ENCODE measurements around the gene ZNF207.

Gene ZNF207

GRCh38 chr17:32331243-32332040 is 18.5 kb upstream of the ZNF207 start:
- TF ChIP-seq ZNF8 (CRISPR knock-in tag; IDR thresholded peaks at IDR 0.05), result no peak
- no peak for TF ChIP-seq CREB5 (CRISPR knock-in tag; IDR thresholded peaks at IDR 0.05; ENCODE audit: low read depth)
- TF ChIP-seq PATZ1 (CRISPR knock-in tag; IDR thresholded peaks at IDR 0.05; ENCODE audit: borderline replicate concordance), result no peak
- no peak for TF ChIP-seq ZC3H10 (CRISPR knock-in tag; IDR thresholded peaks at IDR 0.05)
- no peak for TF ChIP-seq TSHZ2 (CRISPR knock-in tag; IDR thresholded peaks at IDR 0.05)
- no peak for TF ChIP-seq ZFP30 (CRISPR knock-in tag; IDR thresholded peaks at IDR 0.05)
- TF ChIP-seq ESRRG (CRISPR knock-in tag; IDR thresholded peaks at IDR 0.05), result no peak
- TF ChIP-seq ISL1 (CRISPR knock-in tag; IDR thresholded peaks at IDR 0.05), result no peak
- no peak for TF ChIP-seq POU6F1 (CRISPR knock-in tag; IDR thresholded peaks at IDR 0.05; ENCODE audit: borderline replicate concordance, low read depth)
- no peak for TF ChIP-seq OSR1 (CRISPR knock-in tag; IDR thresholded peaks at IDR 0.05)
- TF ChIP-seq ZFP3 (CRISPR knock-in tag; IDR thresholded peaks at IDR 0.05), result no peak
- no peak for TF ChIP-seq BACH2 (CRISPR knock-in tag; IDR thresholded peaks at IDR 0.05; ENCODE audit: borderline replicate concordance)
- no peak for TF ChIP-seq ZNF70 (CRISPR knock-in tag; IDR thresholded peaks at IDR 0.05)
- no peak for ATAC-seq

DNA sequence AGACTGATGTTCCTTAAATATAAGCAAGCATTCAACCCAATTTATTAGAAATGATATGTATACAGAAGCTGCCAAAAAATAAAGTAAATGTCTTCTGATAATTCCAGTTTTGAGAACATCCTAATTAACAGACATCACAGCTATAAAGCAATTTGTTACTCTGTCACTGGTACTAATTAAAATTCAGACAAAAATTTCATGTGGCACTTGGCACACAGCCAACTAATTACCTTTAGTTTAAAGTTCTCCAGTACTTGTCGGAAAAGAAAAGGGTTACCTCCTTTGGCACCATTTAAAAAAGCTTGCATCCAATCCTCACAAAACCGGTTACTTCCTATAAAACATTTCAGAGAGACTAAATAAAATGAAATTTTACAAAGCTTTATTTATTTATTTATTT is 16.8 kb upstream of the ZNF207 start:
- no peak for TF ChIP-seq ZFP3 (CRISPR knock-in tag; IDR thresholded peaks at IDR 0.05)
- TF ChIP-seq BACH2 (CRISPR knock-in tag; IDR thresholded peaks at IDR 0.05; ENCODE audit: borderline replicate concordance), result no peak
- TF ChIP-seq ZC3H10 (CRISPR knock-in tag; IDR thresholded peaks at IDR 0.05), result no peak
- TF ChIP-seq RARB (CRISPR knock-in tag; IDR thresholded peaks at IDR 0.05), result no peak
- no peak for TF ChIP-seq ZNF565 (CRISPR knock-in tag; conservative IDR thresholded peaks at IDR 0.05; ENCODE audit: low read depth)
- TF ChIP-seq ZFP30 (CRISPR knock-in tag; IDR thresholded peaks at IDR 0.05), result no peak
- no peak for TF ChIP-seq PATZ1 (CRISPR knock-in tag; IDR thresholded peaks at IDR 0.05; ENCODE audit: borderline replicate concordance)
- no peak for ATAC-seq

- peak; percentile 25; the same call in 2 of the 3 replicates for ATAC-seq
- TF ChIP-seq PPARA (CRISPR knock-in tag; IDR thresholded peaks at IDR 0.05; ENCODE audit: borderline replicate concordance) (no peak), ESRRG (CRISPR knock-in tag; IDR thresholded peaks at IDR 0.05) (no peak), TOX (CRISPR knock-in tag; IDR thresholded peaks at IDR 0.05; ENCODE audit: borderline replicate concordance) (no peak), ISL1 (CRISPR knock-in tag; IDR thresholded peaks at IDR 0.05) (no peak), RARB (CRISPR knock-in tag; IDR thresholded peaks at IDR 0.05) (no peak), ZNF8 (CRISPR knock-in tag; IDR thresholded peaks at IDR 0.05) (no peak), CSDC2 (CRISPR knock-in tag; IDR thresholded peaks at IDR 0.05) (no peak), ZFP3 (CRISPR knock-in tag; IDR thresholded peaks at IDR 0.05) (no peak), PATZ1 (CRISPR knock-in tag; IDR thresholded peaks at IDR 0.05; ENCODE audit: borderline replicate concordance) (no peak), BACH2 (CRISPR knock-in tag; IDR thresholded peaks at IDR 0.05; ENCODE audit: borderline replicate concordance) (no peak), TCF4 (CRISPR knock-in tag; IDR thresholded peaks at IDR 0.05; ENCODE audit: borderline replicate concordance) (no peak), CREB5 (CRISPR knock-in tag; IDR thresholded peaks at IDR 0.05; ENCODE audit: low read depth) (no peak), OSR1 (CRISPR knock-in tag; IDR thresholded peaks at IDR 0.05) (no peak), ZNF70 (CRISPR knock-in tag; IDR thresholded peaks at IDR 0.05) (no peak), POU6F1 (CRISPR knock-in tag; IDR thresholded peaks at IDR 0.05; ENCODE audit: borderline replicate concordance, low read depth) (no peak)
Measured at GRCh38 chr17:32335046-32335445, 14.9 kb upstream of the ZNF207 start.
